HepG2 (cell line): ENCODE measurements around the gene GPC2. TPM values are rescaled to one million over a fixed set of nuclear protein-coding genes. Genes with fewer than 3 reads are reported as not detected.

Experiments used
- ATAC-seq: fragments of 200-7000 bp; cut with Tn5 transposase; 3 replicates; pipeline ENCODE4 v1.9.1; 2020; ENCODE audit warnings: mild to moderate bottlenecking, moderate library complexity
- BruUV-seq: library from RNA; stranded (reverse); fragments of 400-500 nt; replicated peaks from 2 replicates; lab custom pipeline; 2021; lab: Mats Ljungman, UMichigan
- CTCF ChIA-PET: fragments of 300-600 bp; formaldehyde crosslinking; extraction: SDS; loops from one replicate; lab custom pipeline; 2021; ENCODE audit warnings: low total read pairs, inconsistent platforms, low intra/inter-chr PET ratio; lab: Yijun Ruan, JAX
- POLR2A ChIA-PET: fragments of 350-600 bp; sonication (Branson Sonifier 250); formaldehyde crosslinking; loops from one replicate; lab custom pipeline; 2020; ENCODE audit warnings: antibody characterized with exemption, inconsistent platforms; lab: Yijun Ruan, JAX
- DNase-seq: peaks from one replicate; pipeline ENCODE4 v3.0.0-alpha.2; 2015; ENCODE audit warnings: low spot score
- FAIRE-seq: peaks from 3 replicates; lab custom pipeline; 2011; peaks lifted over from hg19 to GRCh38; lab: Jason Lieb, UNC
- H2AFZ ChIP-seq: one replicate; pipeline ENCODE4 v1.6.1; 2011; ENCODE audit warnings: low read length, inconsistent platforms
- H3K27ac ChIP-seq: fragments of 300-600 bp; 3 replicates; pipeline ENCODE4 v1.8.0; 2011; ENCODE audit warnings: mixed run types, mild to moderate bottlenecking, mixed read lengths, low read length, inconsistent platforms; ENCODE audit not compliant: insufficient read depth; ENCODE audit errors: extremely low read length
- H3K27me3 ChIP-seq, 2 experiments: fragments of 200-600 bp in 1 of 2; 2 replicates in 1 of 2; 3 replicates in 1 of 2; pipeline versions ENCODE4 v1.6.0 to v1.8.0; 2011; ENCODE audit warnings: low read length in 2 of 2, mild to moderate bottlenecking in 2 of 2, moderate library complexity in 2 of 2, inconsistent platforms in 1 of 2; ENCODE audit not compliant: insufficient read depth in 2 of 2, control insufficient read depth in 1 of 2
- H3K36me3 ChIP-seq, 2 experiments: fragments of 200-600 bp in 1 of 2; replicated peaks in 1 of 2; 2 replicates in 1 of 2; 3 replicates in 1 of 2; pipeline versions ENCODE4 v1.5.1 to v1.8.0; 2011; ENCODE audit warnings: low read length in 2 of 2, inconsistent platforms in 1 of 2; ENCODE audit not compliant: insufficient read depth in 2 of 2, control insufficient read depth in 1 of 2
- H3K4me1 ChIP-seq: 2 replicates; pipeline ENCODE4 v1.5.1; 2012; ENCODE audit warnings: low read length, inconsistent platforms; ENCODE audit not compliant: insufficient read depth
- H3K4me2 ChIP-seq: 2 replicates; pipeline ENCODE4 v1.6.0; 2011; ENCODE audit warnings: low read depth, low read length, inconsistent platforms
- H3K4me3 ChIP-seq, 3 experiments: fragments of 200-600 bp in 1 of 3; sonication (generic), shearing (Covaris generic) in 1 of 3; replicated peaks in 1 of 3; 2 replicates each; pipeline ENCODE4 v1.5.1; 2011 to 2016; ENCODE audit warnings: low read length in 3 of 3, inconsistent platforms in 2 of 3, low read depth in 2 of 3, mild to moderate bottlenecking in 2 of 3, control low read depth in 1 of 3, mixed read lengths in 1 of 3; ENCODE audit not compliant: insufficient read depth in 1 of 3
- H3K79me2 ChIP-seq: one replicate; pipeline ENCODE4 v1.6.1; 2011; ENCODE audit warnings: low read length, inconsistent platforms; ENCODE audit not compliant: insufficient read depth
- H3K9ac ChIP-seq: 2 replicates; pipeline ENCODE4 v1.6.0; 2011; ENCODE audit warnings: mild to moderate bottlenecking, low read depth, low read length, inconsistent platforms; ENCODE audit not compliant: insufficient read depth
- H3K9me3 ChIP-seq: 2 replicates; pipeline ENCODE4 v1.5.1; 2012; ENCODE audit warnings: mild to moderate bottlenecking, low read length
- H4K20me1 ChIP-seq: 2 replicates; pipeline ENCODE4 v1.6.0; 2011; ENCODE audit warnings: inconsistent platforms, mild to moderate bottlenecking, low read length, moderate library complexity; ENCODE audit not compliant: insufficient read depth
- CENPBD1 ChIP-seq: sonication (generic); formaldehyde crosslinking; IDR thresholded peaks from 2 replicates; pipeline ENCODE4 v1.8.0; 2022; ENCODE audit warnings: missing genetic modification reagents, low read depth, mild to moderate bottlenecking, borderline replicate concordance
- GATAD1 ChIP-seq: IDR thresholded peaks from 2 replicates; pipeline ENCODE4 v1.6.1; 2016; ENCODE audit warnings: missing genetic modification reagents, missing compliant biosample characterization
- HNRNPUL1 ChIP-seq: fragments of 200-400 bp; formaldehyde crosslinking; IDR thresholded peaks from 2 replicates; pipeline ENCODE4 v1.6.1; 2017; ENCODE audit warnings: low read depth, mild to moderate bottlenecking, low read length, moderate library complexity
- IRF2 ChIP-seq: IDR thresholded peaks from 2 replicates; pipeline ENCODE4 v1.6.1; 2018; ENCODE audit warnings: missing genetic modification reagents, missing compliant biosample characterization
- JUND ChIP-seq: sonication (generic); formaldehyde crosslinking; IDR thresholded peaks from 2 replicates; pipeline ENCODE4 v1.8.0; 2022; ENCODE audit warnings: mild to moderate bottlenecking, missing genetic modification reagents
- MAFK ChIP-seq, 2 experiments: IDR thresholded peaks in 1 of 2; conservative IDR thresholded peaks in 1 of 2; 2 replicates each; pipeline ENCODE4 v1.6.1; 2011; ENCODE audit warnings: improper control_type of control experiment in 2 of 2, low read length in 2 of 2
- MBD4 ChIP-seq: IDR thresholded peaks from 2 replicates; pipeline ENCODE4 v1.6.1; 2012; ENCODE audit warnings: low read length, inconsistent platforms, borderline replicate concordance
- MZF1 ChIP-seq: sonication (generic); formaldehyde crosslinking; IDR thresholded peaks from 2 replicates; pipeline ENCODE4 v1.8.1; 2023; ENCODE audit warnings: mild to moderate bottlenecking, missing genetic modification reagents, borderline replicate concordance
- RFXAP ChIP-seq: sonication (generic); formaldehyde crosslinking; IDR thresholded peaks from 2 replicates; pipeline ENCODE4 v1.4.0; 2020; ENCODE audit warnings: missing genetic modification reagents, borderline replicate concordance
- SALL1 ChIP-seq: sonication (generic); formaldehyde crosslinking; IDR thresholded peaks from 2 replicates; pipeline ENCODE4 v1.8.0; 2022; ENCODE audit warnings: mild to moderate bottlenecking, missing genetic modification reagents
- SAP130 ChIP-seq: IDR thresholded peaks from 2 replicates; pipeline ENCODE4 v1.6.1; 2016; ENCODE audit warnings: low read depth
- STAG1 ChIP-seq: sonication (generic); formaldehyde crosslinking; IDR thresholded peaks from 2 replicates; pipeline ENCODE4 v1.4.0; 2020; ENCODE audit warnings: missing genetic modification reagents
- TFE3 ChIP-seq: IDR thresholded peaks from 2 replicates; pipeline ENCODE4 v1.6.1; 2016
- TGIF2 ChIP-seq: IDR thresholded peaks from 2 replicates; pipeline ENCODE4 v1.6.1; 2016; ENCODE audit warnings: control low read depth, missing compliant biosample characterization
- ZMYM4 ChIP-seq: sonication (generic); formaldehyde crosslinking; IDR thresholded peaks from 2 replicates; pipeline ENCODE4 v1.8.1; 2023; ENCODE audit warnings: mild to moderate bottlenecking, missing genetic modification reagents
- ZNF20 ChIP-seq: sonication (generic); formaldehyde crosslinking; IDR thresholded peaks from 2 replicates; pipeline ENCODE4 v1.4.0; 2020; ENCODE audit warnings: mild to moderate bottlenecking, moderate library complexity, missing genetic modification reagents
- ZNF331 ChIP-seq: sonication (generic); formaldehyde crosslinking; IDR thresholded peaks from 2 replicates; pipeline ENCODE4 v1.4.0; 2020; ENCODE audit warnings: missing genetic modification reagents
- ZNF335 ChIP-seq: sonication (generic); formaldehyde crosslinking; IDR thresholded peaks from 2 replicates; pipeline ENCODE4 v1.4.0; 2020; ENCODE audit warnings: missing genetic modification reagents
- ZNF512 ChIP-seq: sonication (generic); formaldehyde crosslinking; IDR thresholded peaks from 2 replicates; pipeline ENCODE4 v1.4.0; 2020; ENCODE audit warnings: mild to moderate bottlenecking, missing genetic modification reagents
- ZNF614 ChIP-seq: IDR thresholded peaks from 2 replicates; pipeline ENCODE4 v1.6.1; 2018; ENCODE audit warnings: missing biosample characterization, missing genetic modification reagents, inconsistent platforms, borderline replicate concordance
- ZNF629 ChIP-seq: sonication (generic); formaldehyde crosslinking; conservative IDR thresholded peaks from 2 replicates; pipeline ENCODE4 v1.5.0; 2020; ENCODE audit warnings: missing genetic modification reagents
- ZNF761 ChIP-seq: sonication (generic); formaldehyde crosslinking; conservative IDR thresholded peaks from 2 replicates; pipeline ENCODE4 v1.4.0; 2020; ENCODE audit warnings: mild to moderate bottlenecking, missing genetic modification reagents
- ZNF841 ChIP-seq: sonication (generic); formaldehyde crosslinking; IDR thresholded peaks from 2 replicates; pipeline ENCODE4 v1.8.1; 2023; ENCODE audit warnings: missing genetic modification reagents, borderline replicate concordance
- WGBS: methylation state at CpG from one replicate; pipeline ENCODE4 v1.1.6; 2017; ENCODE audit warnings: low lambda C conversion rate; 5-methylcytosine and 5-hydroxymethylcytosine counted together
- in situ Hi-C: cut with HindIII; loops from 2 replicates; pipeline ENCODE4 v1.10.0; 2017; ENCODE audit warnings: low pct_unique_long_range_greater_than_20kb; ENCODE audit not compliant: extremely low pct_ligation_motif_present
- intact Hi-C: fragments of 100-400 bp; cut with micrococcal nuclease; formaldehyde crosslinking; loops from one replicate; pipeline ENCODE4 v1.10.0; 2022; ENCODE audit not compliant: unreplicated experiment
- polyA plus RNA-seq, 8 experiments: library from polyadenylated mRNA; depleted of rRNA in 3 of 8; stranded (reverse) in 7 of 8; unstranded in 1 of 8; fragments of >200 nt; fragmentation: Illumina TruSeq in 4 of 8; extraction: Trizol in 4 of 8; gene quantifications; 2 replicates each; pipeline versions ENCODE4 v1.2.1 to v1.2.3, GENCODE V29; 2011 to 2016; ENCODE audit warnings: low read depth in 4 of 8, missing spikeins in 1 of 8, mixed read lengths in 1 of 8; ENCODE audit not compliant: insufficient read depth in 1 of 8
- total RNA-seq, 5 experiments: library from RNA; depleted of rRNA; stranded (reverse); fragments of >200 nt; fragmentation: Illumina TruSeq; extraction: Trizol; gene quantifications; 2 replicates each; pipeline ENCODE4 v1.2.3, GENCODE V29; 2016; ENCODE audit warnings: low read depth in 1 of 5

Gene GPC2
- total and polyA plus RNA-seq, 2 of the 13 experiments (the other 11 are each of a cell fraction or from before 2014, with no cell fraction given) = 0.64 to 0.78 TPM

- FAIRE-seq = peak; percentile 95
- H2AFZ ChIP-seq = peak overlapping the region; percentile 56
- TF ChIP-seq GATAD1 (CRISPR knock-in tag) = 0 out of 2 replicates have a peak, but pooled peaks have one; percentile 27
- peak; percentile 81; the same call in 1 of the 2 replicates for TF ChIP-seq ZNF512
- no peak for TF ChIP-seq ZNF20 (CRISPR knock-in tag)
- no peak for TF ChIP-seq MBD4
- no peak for TF ChIP-seq MZF1 (CRISPR knock-in tag)
- no peak for TF ChIP-seq HNRNPUL1
- no peak for TF ChIP-seq ZNF761
- 0 out of 2 replicates have a peak, but pooled peaks have one; percentile 30 for TF ChIP-seq SAP130
- TF ChIP-seq TGIF2 = 0 out of 2 replicates have a peak, but pooled peaks have one; percentile 32
- 0 out of 4 replicates have a peak, but pooled peaks of 1 of the 2 experiments have one; percentile 2 for TF ChIP-seq MAFK (conservative IDR thresholded peaks at IDR 0.05 in 1 of 2, IDR thresholded peaks at IDR 0.05 in 1 of 2; ENCODE audit: low read length in 2 of 2)
- TF ChIP-seq JUND = no peak
- peak; percentile 95 for TF ChIP-seq STAG1
- TF ChIP-seq IRF2 (CRISPR knock-in tag) = 0 out of 2 replicates have a peak, but pooled peaks have one; percentile 34
- no peak for TF ChIP-seq ZNF841
- TF ChIP-seq TFE3 (CRISPR knock-in tag) = 0 out of 2 replicates have a peak, but pooled peaks have one; percentile 0
- TF ChIP-seq SALL1 (CRISPR knock-in tag) = peak; percentile 20; the same call in 1 of the 2 replicates
- TF ChIP-seq CENPBD1 (CRISPR knock-in tag) = no peak
- TF ChIP-seq ZNF629 (CRISPR knock-in tag) = 0 out of 2 replicates have a peak, but pooled peaks have one; percentile 11
- TF ChIP-seq RFXAP (CRISPR knock-in tag) = 0 out of 2 replicates have a peak, but pooled peaks have one; percentile 25
- no peak for TF ChIP-seq ZNF335 (CRISPR knock-in tag)
- peak; percentile 48; the same call in 1 of the 2 replicates for TF ChIP-seq ZNF331 (CRISPR knock-in tag)
- TF ChIP-seq ZNF614 = 0 out of 2 replicates have a peak, but pooled peaks have one; percentile 14
- no peak for TF ChIP-seq ZMYM4 (CRISPR knock-in tag)
These were observed 44.5 kb downstream of the GPC2 start for GRCh38 chr7:100132697-100133151.

More at GRCh38 chr7:100132697-100133151, 44.5 kb downstream of the GPC2 start:
- ChIA-PET POLR2A (interaction anchor here (1.0 to 1.7 kb wide), 3 partner anchors 16 to 84 kb away, joined by 3 to 6 read pairs (median 4); partner anchors contain the start of genes AP4M1 and LAMTOR4), CTCF (interaction anchor here (0.9 to 1.9 kb wide), 4 partner anchors 10 to 213 kb away, joined by 3 to 17 read pairs (median 4); no protein-coding TSS in a partner anchor)
- Histone ChIP-seq H3K4me1 (peaks cover 31% of the 10 kb centered on the region), H3K27me3 (no peaks in the 10 kb centered on the region), H3K36me3 (no peaks in the 10 kb centered on the region), H3K27ac (no peak overlapping the region), H4K20me1 (no peaks in the 10 kb centered on the region), H3K4me3 (no peak overlapping the region), H3K79me2 (no peaks in the 10 kb centered on the region), H3K9me3 (no peaks in the 10 kb centered on the region), H3K4me2 (peak overlapping the region; percentile 57), H3K9ac (peak overlapping the region; percentile 27; the same call in 1 of the 2 replicates)
- DNase-seq (peak; percentile 57), ATAC-seq (peak; percentile 83)
- in situ Hi-C loops (loop anchor here (5.0 kb wide), 1 partner anchor 80 kb away; no protein-coding TSS in a partner anchor), intact Hi-C loops (loop anchor here (2.0 kb wide), 1 partner anchor 84 kb away; no protein-coding TSS in a partner anchor)
- BruUV-seq = no TSS peak
- WGBS = 6% methylated on average over 3 of the region's 3 CpGs
